HepG2 (cell line): Measurements from ENCODE around the gene GPR137. TPM values are rescaled to one million over a fixed set of nuclear protein-coding genes. Genes with fewer than 3 reads are reported as not detected.

ENCODE experiments used
- ATAC-seq: fragments of 200-7000 bp; cut with Tn5 transposase; 3 replicates; pipeline ENCODE4 v1.9.1; 2020; ENCODE audit warnings: mild to moderate bottlenecking, moderate library complexity
- BruUV-seq: library from RNA; stranded (reverse); fragments of 400-500 nt; replicated peaks from 2 replicates; lab custom pipeline; 2021; lab: Mats Ljungman, UMichigan
- CTCF ChIA-PET: fragments of 300-600 bp; formaldehyde crosslinking; extraction: SDS; loops from one replicate; lab custom pipeline; 2021; ENCODE audit warnings: low total read pairs, inconsistent platforms, low intra/inter-chr PET ratio; lab: Yijun Ruan, JAX
- POLR2A ChIA-PET: fragments of 350-600 bp; sonication (Branson Sonifier 250); formaldehyde crosslinking; loops from one replicate; lab custom pipeline; 2020; ENCODE audit warnings: antibody characterized with exemption, inconsistent platforms; lab: Yijun Ruan, JAX
- DNase-seq: peaks from one replicate; pipeline ENCODE4 v3.0.0-alpha.2; 2015; ENCODE audit warnings: low spot score
- FAIRE-seq: peaks from 3 replicates; lab custom pipeline; 2011; peaks lifted over from hg19 to GRCh38; lab: Jason Lieb, UNC
- H2AFZ ChIP-seq: one replicate; pipeline ENCODE4 v1.6.1; 2011; ENCODE audit warnings: low read length, inconsistent platforms
- H3K27ac ChIP-seq: fragments of 300-600 bp; 3 replicates; pipeline ENCODE4 v1.8.0; 2011; ENCODE audit warnings: mixed run types, mild to moderate bottlenecking, mixed read lengths, low read length, inconsistent platforms; ENCODE audit not compliant: insufficient read depth; ENCODE audit errors: extremely low read length
- H3K27me3 ChIP-seq, 2 experiments: fragments of 200-600 bp in 1 of 2; 2 replicates in 1 of 2; 3 replicates in 1 of 2; pipeline versions ENCODE4 v1.6.0 to v1.8.0; 2011; ENCODE audit warnings: low read length in 2 of 2, mild to moderate bottlenecking in 2 of 2, moderate library complexity in 2 of 2, inconsistent platforms in 1 of 2; ENCODE audit not compliant: insufficient read depth in 2 of 2, control insufficient read depth in 1 of 2
- H3K36me3 ChIP-seq, 2 experiments: fragments of 200-600 bp in 1 of 2; replicated peaks in 1 of 2; 2 replicates in 1 of 2; 3 replicates in 1 of 2; pipeline versions ENCODE4 v1.5.1 to v1.8.0; 2011; ENCODE audit warnings: low read length in 2 of 2, inconsistent platforms in 1 of 2; ENCODE audit not compliant: insufficient read depth in 2 of 2, control insufficient read depth in 1 of 2
- H3K4me1 ChIP-seq: 2 replicates; pipeline ENCODE4 v1.5.1; 2012; ENCODE audit warnings: low read length, inconsistent platforms; ENCODE audit not compliant: insufficient read depth
- H3K4me2 ChIP-seq: 2 replicates; pipeline ENCODE4 v1.6.0; 2011; ENCODE audit warnings: low read depth, low read length, inconsistent platforms
- H3K4me3 ChIP-seq, 3 experiments: fragments of 200-600 bp in 1 of 3; sonication (generic), shearing (Covaris generic) in 1 of 3; replicated peaks in 1 of 3; 2 replicates each; pipeline ENCODE4 v1.5.1; 2011 to 2016; ENCODE audit warnings: low read length in 3 of 3, inconsistent platforms in 2 of 3, low read depth in 2 of 3, mild to moderate bottlenecking in 2 of 3, control low read depth in 1 of 3, mixed read lengths in 1 of 3; ENCODE audit not compliant: insufficient read depth in 1 of 3
- H3K79me2 ChIP-seq: one replicate; pipeline ENCODE4 v1.6.1; 2011; ENCODE audit warnings: low read length, inconsistent platforms; ENCODE audit not compliant: insufficient read depth
- H3K9ac ChIP-seq: 2 replicates; pipeline ENCODE4 v1.6.0; 2011; ENCODE audit warnings: mild to moderate bottlenecking, low read depth, low read length, inconsistent platforms; ENCODE audit not compliant: insufficient read depth
- H3K9me3 ChIP-seq: 2 replicates; pipeline ENCODE4 v1.5.1; 2012; ENCODE audit warnings: mild to moderate bottlenecking, low read length
- H4K20me1 ChIP-seq: 2 replicates; pipeline ENCODE4 v1.6.0; 2011; ENCODE audit warnings: inconsistent platforms, mild to moderate bottlenecking, low read length, moderate library complexity; ENCODE audit not compliant: insufficient read depth
- FOXO4 ChIP-seq: sonication (generic); formaldehyde crosslinking; conservative IDR thresholded peaks from 2 replicates; pipeline ENCODE4 v1.8.1; 2023; ENCODE audit warnings: missing genetic modification reagents
- KLF11 ChIP-seq: IDR thresholded peaks from 2 replicates; pipeline ENCODE4 v1.6.1; 2016; ENCODE audit warnings: missing compliant biosample characterization
- ONECUT2 ChIP-seq: sonication (generic); formaldehyde crosslinking; IDR thresholded peaks from 2 replicates; pipeline ENCODE4 v1.4.0; 2020; ENCODE audit warnings: missing genetic modification reagents
- PCBP2 ChIP-seq: fragments of 200-400 bp; formaldehyde crosslinking; optimal IDR thresholded peaks from 2 replicates; pipeline ENCODE3; 2018; ENCODE audit warnings: low read length, low read depth; ENCODE audit not compliant: poor library complexity, severe bottlenecking
- PTBP1 ChIP-seq: fragments of 200-400 bp; formaldehyde crosslinking; IDR thresholded peaks from 2 replicates; pipeline ENCODE4 v1.6.1; 2018; ENCODE audit warnings: low read length, low read depth; ENCODE audit not compliant: poor library complexity, severe bottlenecking
- SMARCC2 ChIP-seq: fragments of 450-650 bp; IDR thresholded peaks from 2 replicates; pipeline ENCODE4 v1.6.1; 2017; ENCODE audit warnings: antibody characterized with exemption, mild to moderate bottlenecking
- TBX2 ChIP-seq: sonication (generic); formaldehyde crosslinking; IDR thresholded peaks from 2 replicates; pipeline ENCODE4 v1.5.0; 2020; ENCODE audit warnings: missing genetic modification reagents, mild to moderate bottlenecking, borderline replicate concordance
- TEF ChIP-seq: sonication (generic); formaldehyde crosslinking; IDR thresholded peaks from 2 replicates; pipeline ENCODE4 v1.5.0; 2020; ENCODE audit warnings: missing genetic modification reagents
- THRA ChIP-seq: sonication (generic); formaldehyde crosslinking; IDR thresholded peaks from 2 replicates; pipeline ENCODE4 v1.4.0; 2020; ENCODE audit warnings: missing genetic modification reagents, borderline replicate concordance
- ZFP36L1 ChIP-seq: sonication (generic); formaldehyde crosslinking; IDR thresholded peaks from 2 replicates; pipeline ENCODE4 v1.8.0; 2022; ENCODE audit warnings: mild to moderate bottlenecking, missing genetic modification reagents, moderate library complexity
- ZNF572 ChIP-seq: sonication (generic); formaldehyde crosslinking; IDR thresholded peaks from 2 replicates; pipeline ENCODE4 v1.5.1; 2020; ENCODE audit warnings: mild to moderate bottlenecking, missing genetic modification reagents
- ZNF747 ChIP-seq: sonication (generic); formaldehyde crosslinking; IDR thresholded peaks from 2 replicates; pipeline ENCODE4 v1.8.1; 2023; ENCODE audit warnings: missing genetic modification reagents, mild to moderate bottlenecking, borderline replicate concordance
- ZNF790 ChIP-seq: sonication (generic); formaldehyde crosslinking; IDR thresholded peaks from 2 replicates; pipeline ENCODE4 v1.8.0; 2022; ENCODE audit warnings: missing genetic modification reagents, mild to moderate bottlenecking, borderline replicate concordance
- WGBS: methylation state at CpG from one replicate; pipeline ENCODE4 v1.1.6; 2017; ENCODE audit warnings: low lambda C conversion rate; 5-methylcytosine and 5-hydroxymethylcytosine counted together
- in situ Hi-C: cut with HindIII; loops from 2 replicates; pipeline ENCODE4 v1.10.0; 2017; ENCODE audit warnings: low pct_unique_long_range_greater_than_20kb; ENCODE audit not compliant: extremely low pct_ligation_motif_present
- intact Hi-C: fragments of 100-400 bp; cut with micrococcal nuclease; formaldehyde crosslinking; loops from one replicate; pipeline ENCODE4 v1.10.0; 2022; ENCODE audit not compliant: unreplicated experiment
- polyA plus RNA-seq, 8 experiments: library from polyadenylated mRNA; depleted of rRNA in 3 of 8; stranded (reverse) in 7 of 8; unstranded in 1 of 8; fragments of >200 nt; fragmentation: Illumina TruSeq in 4 of 8; extraction: Trizol in 4 of 8; gene quantifications; 2 replicates each; pipeline versions ENCODE4 v1.2.1 to v1.2.3, GENCODE V29; 2011 to 2016; ENCODE audit warnings: low read depth in 4 of 8, missing spikeins in 1 of 8, mixed read lengths in 1 of 8; ENCODE audit not compliant: insufficient read depth in 1 of 8
- total RNA-seq, 5 experiments: library from RNA; depleted of rRNA; stranded (reverse); fragments of >200 nt; fragmentation: Illumina TruSeq; extraction: Trizol; gene quantifications; 2 replicates each; pipeline ENCODE4 v1.2.3, GENCODE V29; 2016; ENCODE audit warnings: low read depth in 1 of 5
- TF ChIP-seq, protein P1 (sequence below): sonication (generic); formaldehyde crosslinking; IDR thresholded peaks from 2 replicates; pipeline ENCODE4 v1.8.0; 2022; ENCODE audit warnings: missing genetic modification reagents, mild to moderate bottlenecking, inconsistent platforms, borderline replicate concordance

Gene GPR137
- total and polyA plus RNA-seq, 2 of the 13 experiments (the other 11 are each of a cell fraction or from before 2014, with no cell fraction given) = 8.5 to 13.2 TPM

DNA sequence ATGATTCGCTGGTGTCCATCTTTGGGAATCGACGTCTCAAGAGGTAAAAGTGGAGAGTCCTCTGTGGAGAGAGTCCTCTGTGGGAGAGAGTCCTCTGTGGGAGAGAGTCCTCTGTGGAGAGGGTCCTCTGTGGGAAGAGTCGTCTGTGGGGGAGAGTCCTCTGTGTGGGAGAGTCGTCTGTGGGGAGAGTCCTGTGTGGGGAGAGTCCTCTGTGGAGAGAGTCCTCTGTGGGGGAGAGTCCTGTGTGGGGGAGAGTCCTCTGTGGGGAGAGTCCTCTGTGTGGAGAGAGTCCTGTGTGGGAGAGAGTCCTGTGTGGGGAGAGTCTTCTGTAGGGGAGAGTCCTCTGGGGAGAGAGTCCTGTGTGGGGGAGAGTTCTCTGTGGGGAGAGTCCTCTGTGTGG lies 35.4 kb downstream of the GPR137 start (continued):
- TF ChIP-seq FOXO4 (CRISPR knock-in tag) = no peak

GRCh38 chr11:64321533-64321932 lies 35.9 kb downstream of the GPR137 start:
- no TSS peak for BruUV-seq
- 96% methylated on average over 4 of the region's 5 CpGs for WGBS
- no peak overlapping the region for H3K9ac ChIP-seq
- peaks cover 1 to 15% of the 10 kb centered on the region in 2 experiments; a peak in 1 of 5 replicates for H3K36me3 ChIP-seq
- no peaks in the 10 kb centered on the region; a peak in 1 of 5 replicates for H3K27me3 ChIP-seq
- in situ Hi-C loops = no loop called here
- no peak for DNase-seq
- peaks cover 12% of the 10 kb centered on the region for H3K79me2 ChIP-seq
- no peaks in the 10 kb centered on the region for H3K9me3 ChIP-seq
- no peaks in the 10 kb centered on the region for H4K20me1 ChIP-seq
- H3K4me2 ChIP-seq = no peak overlapping the region
- intact Hi-C loops = no loop called here
- TF ChIP-seq PCBP2 = no peak
- TF ChIP-seq THRA (CRISPR knock-in tag) = no peak
- no peak for TF ChIP-seq ZNF572 (CRISPR knock-in tag)
- no peak for TF ChIP-seq ZFP36L1
- no peak for TF ChIP-seq PTBP1
- TF ChIP-seq, protein P1, sequence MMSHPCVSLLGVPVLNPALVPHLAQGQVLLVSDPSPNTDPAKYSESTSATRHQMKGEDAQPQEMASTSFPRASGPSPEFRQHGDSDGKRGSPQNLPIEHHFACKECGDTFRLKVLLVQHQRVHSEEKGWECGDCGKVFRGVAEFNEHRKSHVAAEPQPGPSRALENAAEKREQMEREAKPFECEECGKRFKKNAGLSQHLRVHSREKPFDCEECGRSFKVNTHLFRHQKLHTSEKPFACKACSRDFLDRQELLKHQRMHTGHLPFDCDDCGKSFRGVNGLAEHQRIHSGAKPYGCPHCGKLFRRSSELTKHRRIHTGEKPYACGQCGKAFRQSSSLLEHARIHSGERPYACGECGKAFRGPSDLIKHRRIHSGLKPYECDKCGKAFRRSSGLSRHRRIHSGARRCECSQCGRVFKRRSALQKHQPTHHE = no peak
- no peak for TF ChIP-seq ZNF747
- no peak for TF ChIP-seq TEF (CRISPR knock-in tag)
- TF ChIP-seq SMARCC2 = no peak
- no peak for TF ChIP-seq ONECUT2 (CRISPR knock-in tag)
- TF ChIP-seq KLF11 (CRISPR knock-in tag) = no peak
- no peak for TF ChIP-seq TBX2 (CRISPR knock-in tag)
- TF ChIP-seq ZNF790 (CRISPR knock-in tag) = no peak
- no peak overlapping the region for H3K27ac ChIP-seq
- peaks cover 14% of the 10 kb centered on the region for H3K4me1 ChIP-seq
- ChIA-PET CTCF (no interaction called here), POLR2A (no interaction called here)
- ATAC-seq = no peak
- no peak for FAIRE-seq
- H3K4me3 ChIP-seq = no peak overlapping the region
- H2AFZ ChIP-seq = no peak overlapping the region
